ENCODE measurements around the gene ARHGAP24. TPM values are rescaled to one million over a fixed set of nuclear protein-coding genes. Genes with fewer than 3 reads are reported as not detected.

ARHGAP24 gene
- total and polyA plus RNA-seq, 2 of the 13 experiments (the other 11 are each of a cell fraction or from before 2014, with no cell fraction given), result 0.07 to 0.55 TPM

DNA sequence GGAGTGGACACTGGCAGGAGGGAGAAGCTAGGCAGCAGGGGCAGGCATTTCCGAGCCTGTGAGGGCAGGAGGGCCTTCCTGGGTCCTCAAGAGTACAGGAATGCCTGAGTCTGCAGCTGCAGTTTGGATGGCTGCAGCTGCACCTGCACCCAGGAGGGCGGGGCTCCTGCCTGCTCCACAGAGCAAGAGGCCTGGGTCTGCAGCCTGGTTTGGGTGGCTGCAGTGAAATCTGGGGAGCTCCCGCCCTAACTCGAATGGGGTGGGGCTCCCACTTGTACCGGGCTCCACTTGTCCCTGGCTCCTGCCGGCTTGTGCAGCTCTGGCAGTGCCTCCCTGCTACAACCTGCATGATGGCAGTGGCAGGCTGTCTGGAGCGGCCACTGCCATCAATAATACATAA, 436.0 kb downstream of the ARHGAP24 start:
- no peaks in the 10 kb centered on the region for H3K9me3 ChIP-seq (ENCODE audit: low read length)
- no peaks in the 10 kb centered on the region for H3K4me1 ChIP-seq (ENCODE audit: insufficient read depth, low read length)
- no peak for FAIRE-seq
- H3K4me3 ChIP-seq (replicated peaks in 1 of 3; ENCODE audit: insufficient read depth in 1 of 3, low read depth in 2 of 3, low read length in 3 of 3), result no peak overlapping the region
- H3K79me2 ChIP-seq (ENCODE audit: insufficient read depth, low read length), result no peaks in the 10 kb centered on the region
- H3K4me2 ChIP-seq (ENCODE audit: low read depth, low read length), result no peak overlapping the region
- in situ Hi-C loops (cut with HindIII; ENCODE audit: extremely low pct_ligation_motif_present, low pct_unique_long_range_greater_than_20kb) (no loop called here), intact Hi-C loops (cut with micrococcal nuclease; ENCODE audit: unreplicated experiment) (no loop called here)
- H3K27ac ChIP-seq (ENCODE audit: extremely low read length, insufficient read depth, low read length), result no peak overlapping the region
- ChIA-PET CTCF (ENCODE audit: low intra/inter-chr PET ratio, low total read pairs) (no interaction called here), POLR2A (no interaction called here)
- H3K36me3 ChIP-seq (replicated peaks in 1 of 2; ENCODE audit: control insufficient read depth in 1 of 2, insufficient read depth in 2 of 2, low read length in 2 of 2), result no peaks in the 10 kb centered on the region
- H4K20me1 ChIP-seq (ENCODE audit: insufficient read depth, low read length), result no peaks in the 10 kb centered on the region
- WGBS (ENCODE audit: low lambda C conversion rate), result 38% methylated on average over 2 of the region's 7 CpGs
- no peak for ATAC-seq
- no peak overlapping the region for H2AFZ ChIP-seq (ENCODE audit: low read length)
- no TSS peak for BruUV-seq (replicated peaks)
- H3K27me3 ChIP-seq (ENCODE audit: control insufficient read depth in 1 of 2, insufficient read depth in 2 of 2, low read length in 2 of 2), result no peaks in the 10 kb centered on the region
- no peak overlapping the region for H3K9ac ChIP-seq (ENCODE audit: insufficient read depth, low read depth, low read length)
- no peak for DNase-seq (ENCODE audit: low spot score)
- TF ChIP-seq DR1 (CRISPR knock-in tag; IDR thresholded peaks at IDR 0.05) (no peak), ZNF549 (CRISPR knock-in tag; IDR thresholded peaks at IDR 0.05) (no peak), CREB1 (IDR thresholded peaks at IDR 0.05) (no peak), CREB1 (CRISPR knock-in tag; IDR thresholded peaks at IDR 0.05) (no peak), ZNF562 (CRISPR knock-in tag; IDR thresholded peaks at IDR 0.05; ENCODE audit: borderline replicate concordance) (no peak), STAG1 (CRISPR knock-in tag; IDR thresholded peaks at IDR 0.05) (no peak), ZNF781 (CRISPR knock-in tag; IDR thresholded peaks at IDR 0.05; ENCODE audit: borderline replicate concordance, not compliant biosample characterization) (no peak), ERF (CRISPR knock-in tag; IDR thresholded peaks at IDR 0.05) (no peak), CHCHD3 (CRISPR knock-in tag; IDR thresholded peaks at IDR 0.05) (no peak), MYPOP (CRISPR knock-in tag; IDR thresholded peaks at IDR 0.05) (no peak), SAFB2 (CRISPR knock-in tag; IDR thresholded peaks at IDR 0.05; ENCODE audit: borderline replicate concordance, low read depth) (no peak), CSRNP1 (CRISPR knock-in tag; IDR thresholded peaks at IDR 0.05) (no peak), MTERF4 (CRISPR knock-in tag; IDR thresholded peaks at IDR 0.05) (no peak), MXI1 (IDR thresholded peaks at IDR 0.05; ENCODE audit: borderline replicate concordance, low read depth, low read length) (no peak)
- TF ChIP-seq, protein P1, sequence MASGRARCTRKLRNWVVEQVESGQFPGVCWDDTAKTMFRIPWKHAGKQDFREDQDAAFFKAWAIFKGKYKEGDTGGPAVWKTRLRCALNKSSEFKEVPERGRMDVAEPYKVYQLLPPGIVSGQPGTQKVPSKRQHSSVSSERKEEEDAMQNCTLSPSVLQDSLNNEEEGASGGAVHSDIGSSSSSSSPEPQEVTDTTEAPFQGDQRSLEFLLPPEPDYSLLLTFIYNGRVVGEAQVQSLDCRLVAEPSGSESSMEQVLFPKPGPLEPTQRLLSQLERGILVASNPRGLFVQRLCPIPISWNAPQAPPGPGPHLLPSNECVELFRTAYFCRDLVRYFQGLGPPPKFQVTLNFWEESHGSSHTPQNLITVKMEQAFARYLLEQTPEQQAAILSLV (CRISPR knock-in tag; IDR thresholded peaks at IDR 0.05; ENCODE audit: borderline replicate concordance), result no peak
- TF ChIP-seq, protein P2, sequence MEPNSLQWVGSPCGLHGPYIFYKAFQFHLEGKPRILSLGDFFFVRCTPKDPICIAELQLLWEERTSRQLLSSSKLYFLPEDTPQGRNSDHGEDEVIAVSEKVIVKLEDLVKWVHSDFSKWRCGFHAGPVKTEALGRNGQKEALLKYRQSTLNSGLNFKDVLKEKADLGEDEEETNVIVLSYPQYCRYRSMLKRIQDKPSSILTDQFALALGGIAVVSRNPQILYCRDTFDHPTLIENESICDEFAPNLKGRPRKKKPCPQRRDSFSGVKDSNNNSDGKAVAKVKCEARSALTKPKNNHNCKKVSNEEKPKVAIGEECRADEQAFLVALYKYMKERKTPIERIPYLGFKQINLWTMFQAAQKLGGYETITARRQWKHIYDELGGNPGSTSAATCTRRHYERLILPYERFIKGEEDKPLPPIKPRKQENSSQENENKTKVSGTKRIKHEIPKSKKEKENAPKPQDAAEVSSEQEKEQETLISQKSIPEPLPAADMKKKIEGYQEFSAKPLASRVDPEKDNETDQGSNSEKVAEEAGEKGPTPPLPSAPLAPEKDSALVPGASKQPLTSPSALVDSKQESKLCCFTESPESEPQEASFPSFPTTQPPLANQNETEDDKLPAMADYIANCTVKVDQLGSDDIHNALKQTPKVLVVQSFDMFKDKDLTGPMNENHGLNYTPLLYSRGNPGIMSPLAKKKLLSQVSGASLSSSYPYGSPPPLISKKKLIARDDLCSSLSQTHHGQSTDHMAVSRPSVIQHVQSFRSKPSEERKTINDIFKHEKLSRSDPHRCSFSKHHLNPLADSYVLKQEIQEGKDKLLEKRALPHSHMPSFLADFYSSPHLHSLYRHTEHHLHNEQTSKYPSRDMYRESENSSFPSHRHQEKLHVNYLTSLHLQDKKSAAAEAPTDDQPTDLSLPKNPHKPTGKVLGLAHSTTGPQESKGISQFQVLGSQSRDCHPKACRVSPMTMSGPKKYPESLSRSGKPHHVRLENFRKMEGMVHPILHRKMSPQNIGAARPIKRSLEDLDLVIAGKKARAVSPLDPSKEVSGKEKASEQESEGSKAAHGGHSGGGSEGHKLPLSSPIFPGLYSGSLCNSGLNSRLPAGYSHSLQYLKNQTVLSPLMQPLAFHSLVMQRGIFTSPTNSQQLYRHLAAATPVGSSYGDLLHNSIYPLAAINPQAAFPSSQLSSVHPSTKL (CRISPR knock-in tag; IDR thresholded peaks at IDR 0.05), result no peak

Data from HepG2 (cell line).